ENCODE measurements around the gene POPDC3.
A peak's percentile ranks its signal among the peaks of the same experiment; 100 is the strongest.

POPDC3 gene

GRCh38 chr6:105194106-105194505 is 14.3 kb upstream of the POPDC3 start:
- Histone ChIP-seq H3K27me3 (ENCODE audit: control insufficient read depth, insufficient read depth, low read length) (no peaks in the 10 kb centered on the region), H3K4me3 (ENCODE audit: low read length) (no peak overlapping the region)

GRCh38 chr6:105193647-105194046 is 13.8 kb upstream of the POPDC3 start:
- Histone ChIP-seq H3K9ac (ENCODE audit: low read depth, low read length) (no peak overlapping the region), H3K27me3 (ENCODE audit: control insufficient read depth, insufficient read depth, low read length) (no peaks in the 10 kb centered on the region), H3K36me3 (ENCODE audit: insufficient read depth, low read length) (no peaks in the 10 kb centered on the region), H3K4me2 (ENCODE audit: low read length) (no peak overlapping the region), H3K4me3 (ENCODE audit: low read length) (no peak overlapping the region), H3K9me3 (replicated peaks; ENCODE audit: low read length) (no peaks in the 10 kb centered on the region), H3K4me1 (ENCODE audit: control insufficient read depth, insufficient read depth, low read length) (peaks cover 38% of the 10 kb centered on the region)

More at GRCh38 chr6:105194106-105194505, 14.3 kb upstream of the POPDC3 start:
- no peak overlapping the region for H3K4me2 ChIP-seq (ENCODE audit: low read length)
- H3K9ac ChIP-seq (ENCODE audit: low read depth, low read length) = no peak overlapping the region
- no peaks in the 10 kb centered on the region for H3K36me3 ChIP-seq (ENCODE audit: insufficient read depth, low read length)
- H3K9me3 ChIP-seq (replicated peaks; ENCODE audit: low read length) = no peaks in the 10 kb centered on the region
- peaks cover 38% of the 10 kb centered on the region for H3K4me1 ChIP-seq (ENCODE audit: control insufficient read depth, insufficient read depth, low read length)

GRCh38 chr6:105192707-105193465 is 13.1 kb upstream of the POPDC3 start:
- Histone ChIP-seq H3K4me3 (ENCODE audit: low read length) (no peak overlapping the region), H3K9me3 (replicated peaks; ENCODE audit: low read length) (no peaks in the 10 kb centered on the region), H3K27me3 (ENCODE audit: control insufficient read depth, insufficient read depth, low read length) (no peaks in the 10 kb centered on the region), H3K36me3 (ENCODE audit: insufficient read depth, low read length) (no peaks in the 10 kb centered on the region), H3K4me1 (ENCODE audit: control insufficient read depth, insufficient read depth, low read length) (peaks cover 38% of the 10 kb centered on the region), H3K9ac (ENCODE audit: low read depth, low read length) (no peak overlapping the region), H3K4me2 (ENCODE audit: low read length) (peak overlapping the region; percentile 45)

- Histone ChIP-seq H3K4me1 (ENCODE audit: control insufficient read depth, insufficient read depth, low read length) (peaks cover 38% of the 10 kb centered on the region), H3K4me2 (ENCODE audit: low read length) (peak overlapping the region; percentile 36), H3K27me3 (ENCODE audit: control insufficient read depth, insufficient read depth, low read length) (no peaks in the 10 kb centered on the region), H3K4me3 (ENCODE audit: low read length) (no peak overlapping the region), H3K9ac (ENCODE audit: low read depth, low read length) (peak overlapping the region; percentile 21), H3K9me3 (replicated peaks; ENCODE audit: low read length) (no peaks in the 10 kb centered on the region), H3K36me3 (ENCODE audit: insufficient read depth, low read length) (no peaks in the 10 kb centered on the region)
Measured at GRCh38 chr6:105191351-105191750, 11.5 kb upstream of the POPDC3 start.

- Histone ChIP-seq H3K9ac (ENCODE audit: low read depth, low read length) (no peak overlapping the region), H3K4me2 (ENCODE audit: low read length) (no peak overlapping the region), H3K4me1 (ENCODE audit: control insufficient read depth, insufficient read depth, low read length) (peaks cover 40% of the 10 kb centered on the region), H3K9me3 (replicated peaks; ENCODE audit: low read length) (no peaks in the 10 kb centered on the region), H3K4me3 (ENCODE audit: low read length) (no peak overlapping the region), H3K27me3 (ENCODE audit: control insufficient read depth, insufficient read depth, low read length) (no peaks in the 10 kb centered on the region), H3K36me3 (ENCODE audit: insufficient read depth, low read length) (no peaks in the 10 kb centered on the region)
Measured at GRCh38 chr6:105189026-105189820, 9.4 kb upstream of the POPDC3 start.

GRCh38 chr6:105188251-105188650 is 8.4 kb upstream of the POPDC3 start:
- Histone ChIP-seq H3K36me3 (ENCODE audit: insufficient read depth, low read length) (no peaks in the 10 kb centered on the region), H3K27me3 (ENCODE audit: control insufficient read depth, insufficient read depth, low read length) (no peaks in the 10 kb centered on the region), H3K9ac (ENCODE audit: low read depth, low read length) (no peak overlapping the region), H3K4me1 (ENCODE audit: control insufficient read depth, insufficient read depth, low read length) (peaks cover 32% of the 10 kb centered on the region), H3K4me3 (ENCODE audit: low read length) (no peak overlapping the region), H3K4me2 (ENCODE audit: low read length) (no peak overlapping the region), H3K9me3 (replicated peaks; ENCODE audit: low read length) (no peaks in the 10 kb centered on the region)

GRCh38 chr6:105186576-105186975 is 6.8 kb upstream of the POPDC3 start:
- Histone ChIP-seq H3K4me1 (ENCODE audit: control insufficient read depth, insufficient read depth, low read length) (peaks cover 23% of the 10 kb centered on the region), H3K4me3 (ENCODE audit: low read length) (no peak overlapping the region), H3K36me3 (ENCODE audit: insufficient read depth, low read length) (no peaks in the 10 kb centered on the region), H3K9ac (ENCODE audit: low read depth, low read length) (no peak overlapping the region), H3K4me2 (ENCODE audit: low read length) (no peak overlapping the region), H3K27me3 (ENCODE audit: control insufficient read depth, insufficient read depth, low read length) (no peaks in the 10 kb centered on the region), H3K9me3 (replicated peaks; ENCODE audit: low read length) (no peaks in the 10 kb centered on the region)

- Histone ChIP-seq H3K9me3 (replicated peaks; ENCODE audit: low read length) (no peaks in the 10 kb centered on the region), H3K4me1 (ENCODE audit: control insufficient read depth, insufficient read depth, low read length) (peaks cover 13% of the 10 kb centered on the region), H3K27me3 (ENCODE audit: control insufficient read depth, insufficient read depth, low read length) (no peaks in the 10 kb centered on the region), H3K4me3 (ENCODE audit: low read length) (no peak overlapping the region), H3K4me2 (ENCODE audit: low read length) (no peak overlapping the region), H3K9ac (ENCODE audit: low read depth, low read length) (no peak overlapping the region), H3K36me3 (ENCODE audit: insufficient read depth, low read length) (no peaks in the 10 kb centered on the region)
Measured at GRCh38 chr6:105184921-105185320, 5.1 kb upstream of the POPDC3 start.

GRCh38 chr6:105181981-105182515 is 2.2 kb upstream of the POPDC3 start:
- Histone ChIP-seq H3K4me2 (ENCODE audit: low read length) (no peak overlapping the region), H3K9me3 (replicated peaks; ENCODE audit: low read length) (peaks cover 4% of the 10 kb centered on the region), H3K4me1 (ENCODE audit: control insufficient read depth, insufficient read depth, low read length) (peaks cover 20% of the 10 kb centered on the region), H3K27me3 (ENCODE audit: control insufficient read depth, insufficient read depth, low read length) (no peaks in the 10 kb centered on the region), H3K4me3 (ENCODE audit: low read length) (no peak overlapping the region), H3K9ac (ENCODE audit: low read depth, low read length) (no peak overlapping the region), H3K36me3 (ENCODE audit: insufficient read depth, low read length) (peaks cover 4% of the 10 kb centered on the region)

- peaks cover 4% of the 10 kb centered on the region for H3K9me3 ChIP-seq (replicated peaks; ENCODE audit: low read length)
- H3K4me3 ChIP-seq (ENCODE audit: low read length) = peak overlapping the region; percentile 89
- H3K27me3 ChIP-seq (ENCODE audit: control insufficient read depth, insufficient read depth, low read length) = no peaks in the 10 kb centered on the region
- peak overlapping the region; percentile 88 for H3K4me2 ChIP-seq (ENCODE audit: low read length)
- H3K4me1 ChIP-seq (ENCODE audit: control insufficient read depth, insufficient read depth, low read length) = peaks cover 20% of the 10 kb centered on the region
- peak overlapping the region; percentile 92 for H3K9ac ChIP-seq (ENCODE audit: low read depth, low read length)
- H3K36me3 ChIP-seq (ENCODE audit: insufficient read depth, low read length) = peaks cover 4% of the 10 kb centered on the region
Measured at GRCh38 chr6:105178636-105179035, 1.2 kb downstream of the POPDC3 start.

GRCh38 chr6:105178110-105178509 is 1.7 kb downstream of the POPDC3 start:
- H3K4me2 ChIP-seq (ENCODE audit: low read length) = peak overlapping the region; percentile 88
- peak overlapping the region; percentile 92 for H3K9ac ChIP-seq (ENCODE audit: low read depth, low read length)
- peak overlapping the region; percentile 89 for H3K4me3 ChIP-seq (ENCODE audit: low read length)
- H3K9me3 ChIP-seq (replicated peaks; ENCODE audit: low read length) = peaks cover 4% of the 10 kb centered on the region
- peaks cover 4% of the 10 kb centered on the region for H3K36me3 ChIP-seq (ENCODE audit: insufficient read depth, low read length)
- H3K27me3 ChIP-seq (ENCODE audit: control insufficient read depth, insufficient read depth, low read length) = no peaks in the 10 kb centered on the region
- H3K4me1 ChIP-seq (ENCODE audit: control insufficient read depth, insufficient read depth, low read length) = peaks cover 18% of the 10 kb centered on the region
